ENCODE results near the gene PTGDR. TPM values are rescaled to one million over a fixed set of nuclear protein-coding genes. Genes with fewer than 3 reads are reported as not detected.

Gene PTGDR
- total RNA-seq, 2 donors from 2014 or later: 0.09 TPM; not detected in 1

DNA sequence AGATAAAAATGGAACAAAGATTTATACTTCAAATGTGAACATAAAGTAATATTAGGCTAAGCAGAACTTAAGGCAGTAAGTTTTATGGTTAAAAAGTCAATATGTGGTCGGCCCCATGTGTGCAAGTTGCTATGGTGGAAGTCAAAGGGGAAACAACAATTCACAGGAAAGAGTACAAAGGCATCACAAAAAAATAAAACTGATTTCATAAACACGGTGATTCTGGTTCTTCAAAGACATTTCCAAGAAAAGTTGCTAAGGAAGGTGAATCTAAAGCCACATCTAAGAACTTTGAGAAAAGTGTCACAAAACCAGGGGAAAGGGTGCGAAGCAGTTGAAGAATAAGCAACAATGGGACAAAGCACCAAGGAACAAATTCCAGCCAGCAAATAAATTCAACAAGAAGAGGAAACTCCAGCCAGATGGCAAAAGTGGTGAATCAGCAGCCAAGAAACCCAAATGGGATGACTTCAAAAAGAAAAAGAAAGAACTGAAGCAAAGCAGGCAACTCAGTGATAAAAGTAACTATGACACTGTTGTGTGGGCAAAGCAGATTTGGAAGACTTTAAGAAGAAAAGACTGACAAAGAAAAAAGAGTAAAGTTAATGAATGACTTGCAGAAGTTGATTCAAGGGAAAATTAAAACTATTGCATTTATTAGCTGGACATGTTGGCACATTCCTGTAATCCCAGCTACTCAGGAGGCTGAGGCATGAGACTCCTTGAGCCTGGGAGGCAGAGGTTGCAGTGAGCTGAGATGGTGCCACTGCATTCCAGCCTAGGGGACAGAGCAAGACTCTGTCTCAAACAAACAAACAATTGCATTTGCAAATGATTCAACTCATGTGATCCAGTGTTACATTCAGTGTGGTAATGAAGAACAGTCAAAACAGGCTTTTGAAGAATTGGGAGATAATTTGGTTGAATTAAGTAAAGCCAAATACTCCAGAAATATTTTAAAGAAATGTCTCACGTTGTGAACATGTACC, 19.5 kb downstream of the PTGDR start:
- no peak overlapping the region for H3K27ac Mint-ChIP-seq
- no peaks in the 10 kb centered on the region for H3K27me3 Mint-ChIP-seq (ENCODE audit: insufficient read depth)
- no peak for DNase-seq
- H3K36me3 Mint-ChIP-seq (ENCODE audit: low read depth): no peaks in the 10 kb centered on the region
- H3K4me3 Mint-ChIP-seq: no peak overlapping the region
- H3K9me3 Mint-ChIP-seq: no peaks in the 10 kb centered on the region
- Histone ChIP-seq H3K4me3 (ENCODE audit: low read length) (no peak overlapping the region), H3K27ac (ENCODE audit: low read depth, low read length) (no peak overlapping the region), H3K27me3 (ENCODE audit: control insufficient read depth, insufficient read depth, low read length, poor library complexity, severe bottlenecking) (no peaks in the 10 kb centered on the region), H3K4me1 (ENCODE audit: control insufficient read depth, insufficient read depth, low read length) (no peaks in the 10 kb centered on the region), H3K36me3 (ENCODE audit: control insufficient read depth, insufficient read depth, low read length) (no peaks in the 10 kb centered on the region), H3K9me3 (ENCODE audit: control insufficient read depth, low read length) (no peaks in the 10 kb centered on the region), H3K9ac (ENCODE audit: extremely low read depth, low read length, poor library complexity, severe bottlenecking) (no peak overlapping the region)
- TF ChIP-seq, protein P1, sequence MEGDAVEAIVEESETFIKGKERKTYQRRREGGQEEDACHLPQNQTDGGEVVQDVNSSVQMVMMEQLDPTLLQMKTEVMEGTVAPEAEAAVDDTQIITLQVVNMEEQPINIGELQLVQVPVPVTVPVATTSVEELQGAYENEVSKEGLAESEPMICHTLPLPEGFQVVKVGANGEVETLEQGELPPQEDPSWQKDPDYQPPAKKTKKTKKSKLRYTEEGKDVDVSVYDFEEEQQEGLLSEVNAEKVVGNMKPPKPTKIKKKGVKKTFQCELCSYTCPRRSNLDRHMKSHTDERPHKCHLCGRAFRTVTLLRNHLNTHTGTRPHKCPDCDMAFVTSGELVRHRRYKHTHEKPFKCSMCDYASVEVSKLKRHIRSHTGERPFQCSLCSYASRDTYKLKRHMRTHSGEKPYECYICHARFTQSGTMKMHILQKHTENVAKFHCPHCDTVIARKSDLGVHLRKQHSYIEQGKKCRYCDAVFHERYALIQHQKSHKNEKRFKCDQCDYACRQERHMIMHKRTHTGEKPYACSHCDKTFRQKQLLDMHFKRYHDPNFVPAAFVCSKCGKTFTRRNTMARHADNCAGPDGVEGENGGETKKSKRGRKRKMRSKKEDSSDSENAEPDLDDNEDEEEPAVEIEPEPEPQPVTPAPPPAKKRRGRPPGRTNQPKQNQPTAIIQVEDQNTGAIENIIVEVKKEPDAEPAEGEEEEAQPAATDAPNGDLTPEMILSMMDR (conservative IDR thresholded peaks at IDR 0.05): no peak
- 94% methylated on average over 2 to 4 of the region's 4 CpGs for WGBS, 2 experiments (ENCODE audit: insufficient coverage in 1 of 2, insufficient read length in 1 of 2)
- peaks cover 8% of the 10 kb centered on the region for H3K4me1 Mint-ChIP-seq

DNA sequence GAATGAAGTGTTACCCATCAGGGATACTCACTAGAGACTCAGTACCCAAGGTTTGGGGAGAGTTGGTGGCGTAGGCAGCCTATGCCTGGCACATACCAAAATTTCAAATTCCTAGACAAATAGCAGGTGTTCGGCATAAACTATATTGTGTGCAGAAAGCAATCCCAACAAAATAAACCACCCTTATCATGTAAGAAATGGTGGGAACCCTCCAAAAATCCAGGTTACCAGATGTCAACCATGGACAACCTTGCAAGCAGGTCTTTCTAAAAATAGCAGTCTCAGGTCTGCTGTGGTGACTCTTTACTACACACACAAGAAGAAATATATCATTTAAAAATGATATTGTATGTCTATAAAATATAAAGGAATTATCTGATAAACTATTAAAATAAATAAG, 28.9 kb downstream of the PTGDR start:
- Histone ChIP-seq H3K4me1 (ENCODE audit: control insufficient read depth, insufficient read depth, low read length) (no peaks in the 10 kb centered on the region), H3K9me3 (ENCODE audit: control insufficient read depth, low read length) (no peaks in the 10 kb centered on the region), H3K27ac (ENCODE audit: low read depth, low read length) (no peak overlapping the region), H3K4me3 (ENCODE audit: low read length) (no peak overlapping the region), H3K9ac (ENCODE audit: extremely low read depth, low read length, poor library complexity, severe bottlenecking) (no peak overlapping the region), H3K27me3 (ENCODE audit: control insufficient read depth, insufficient read depth, low read length, poor library complexity, severe bottlenecking) (no peaks in the 10 kb centered on the region), H3K36me3 (ENCODE audit: control insufficient read depth, insufficient read depth, low read length) (no peaks in the 10 kb centered on the region)
- Mint-ChIP-seq H3K9me3 (no peaks in the 10 kb centered on the region), H3K4me1 (no peaks in the 10 kb centered on the region), H3K27ac (no peak overlapping the region), H3K27me3 (ENCODE audit: insufficient read depth) (no peaks in the 10 kb centered on the region), H3K4me3 (no peak overlapping the region), H3K36me3 (ENCODE audit: low read depth) (no peaks in the 10 kb centered on the region)
- TF ChIP-seq, protein P1 (conservative IDR thresholded peaks at IDR 0.05): no peak
- DNase-seq: no peak
- WGBS, 2 experiments (ENCODE audit: insufficient coverage in 1 of 2, insufficient read length in 1 of 2): 90% methylated on average over 2 of the region's 2 CpGs; no CpG with 5 or more reads in 1 of the 2 experiments

DNA sequence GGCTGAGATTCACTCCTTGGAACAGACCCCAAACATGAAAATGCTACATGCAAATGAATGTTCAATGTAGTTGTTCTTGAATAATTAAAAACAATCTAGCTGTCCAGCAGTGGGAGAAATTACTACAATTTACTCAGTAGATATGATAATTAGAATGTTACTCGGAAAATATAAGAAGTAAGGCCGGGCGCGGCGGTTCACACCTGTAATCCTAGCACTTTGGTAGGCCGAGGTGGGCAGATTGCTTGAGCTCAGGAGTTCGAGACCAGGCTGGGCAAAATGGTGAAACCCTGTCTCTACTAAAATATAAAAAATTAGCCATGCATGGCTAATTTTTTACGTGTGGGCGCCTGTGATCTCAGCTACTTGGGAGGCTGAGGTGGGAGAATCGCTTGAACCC, 31.3 kb downstream of the PTGDR start:
- H3K27me3 ChIP-seq (ENCODE audit: control insufficient read depth, insufficient read depth, low read length, poor library complexity, severe bottlenecking): no peaks in the 10 kb centered on the region
- Mint-ChIP-seq H3K36me3 (ENCODE audit: low read depth) (no peaks in the 10 kb centered on the region), H3K9me3 (no peaks in the 10 kb centered on the region), H3K4me1 (no peaks in the 10 kb centered on the region), H3K27me3 (ENCODE audit: insufficient read depth) (no peaks in the 10 kb centered on the region), H3K4me3 (no peak overlapping the region), H3K27ac (no peak overlapping the region)
- no peak overlapping the region for H3K27ac ChIP-seq (ENCODE audit: low read depth, low read length)
- H3K4me3 ChIP-seq (ENCODE audit: low read length): no peak overlapping the region
- H3K9me3 ChIP-seq (ENCODE audit: control insufficient read depth, low read length): no peaks in the 10 kb centered on the region
- H3K4me1 ChIP-seq (ENCODE audit: control insufficient read depth, insufficient read depth, low read length): no peaks in the 10 kb centered on the region
- TF ChIP-seq, protein P1 (conservative IDR thresholded peaks at IDR 0.05): no peak
- DNase-seq: no peak
- H3K9ac ChIP-seq (ENCODE audit: extremely low read depth, low read length, poor library complexity, severe bottlenecking): no peak overlapping the region
- 91% methylated on average over 9 to 10 of the region's 10 CpGs for WGBS, 2 experiments (ENCODE audit: insufficient coverage in 1 of 2, insufficient read length in 1 of 2)
- no peaks in the 10 kb centered on the region for H3K36me3 ChIP-seq (ENCODE audit: control insufficient read depth, insufficient read depth, low read length)
